Ovary (tissue), 3 donors: ENCODE data around the gene NOL6.

Experiments used
- CTCF ChIP-seq, 3 donors: fragments of 450-650 bp in 2 of 3; fragments of 200-600 bp in 1 of 3; IDR thresholded peaks; one replicate each; pipeline versions ENCODE4 v1.5.1 to v1.8.0; 2016 to 2022; ENCODE audit warnings: antibody characterized with exemption in 3 of 3, mild to moderate bottlenecking in 1 of 3
- EP300 ChIP-seq: sonication (generic); formaldehyde crosslinking; IDR thresholded peaks from one replicate; pipeline ENCODE4 v1.6.1; 2017; ENCODE audit warnings: antibody characterized with exemption
- POLR2A ChIP-seq: fragments of 450-650 bp; IDR thresholded peaks from one replicate; pipeline ENCODE4 v1.6.1; 2017; ENCODE audit warnings: antibody characterized with exemption, mild to moderate bottlenecking, moderate library complexity
- donor health status: DM: no; HTN: no; CAD: no.

GRCh38 chr9:33450621-33451146, 23.0 kb downstream of the NOL6 start:
- no peak for TF ChIP-seq CTCF (IDR thresholded peaks at IDR 0.05)
- no peak for TF ChIP-seq EP300
- no peak for TF ChIP-seq POLR2A
